Peyer's patch (tissue), 4 donors: ENCODE data around the gene ECT2L.

Experiments
- POLR2A ChIP-seq, 2 donors: fragments of 450-650 bp; IDR thresholded peaks; one replicate each; pipeline ENCODE4 v1.5.1; 2017; ENCODE audit warnings: antibody characterized with exemption in 2 of 2, mild to moderate bottlenecking in 2 of 2, moderate library complexity in 2 of 2
- TF ChIP-seq, protein P1 (sequence below), 6 experiments: fragments of 450-650 bp in 4 of 6; fragments of 200-600 bp in 2 of 6; sonication (generic) in 1 of 6; IDR thresholded peaks; one replicate each; pipeline ENCODE4 v1.5.1; 2017 to 2019; ENCODE audit warnings: antibody characterized with exemption in 6 of 6, mild to moderate bottlenecking in 3 of 6, moderate library complexity in 1 of 6

DNA sequence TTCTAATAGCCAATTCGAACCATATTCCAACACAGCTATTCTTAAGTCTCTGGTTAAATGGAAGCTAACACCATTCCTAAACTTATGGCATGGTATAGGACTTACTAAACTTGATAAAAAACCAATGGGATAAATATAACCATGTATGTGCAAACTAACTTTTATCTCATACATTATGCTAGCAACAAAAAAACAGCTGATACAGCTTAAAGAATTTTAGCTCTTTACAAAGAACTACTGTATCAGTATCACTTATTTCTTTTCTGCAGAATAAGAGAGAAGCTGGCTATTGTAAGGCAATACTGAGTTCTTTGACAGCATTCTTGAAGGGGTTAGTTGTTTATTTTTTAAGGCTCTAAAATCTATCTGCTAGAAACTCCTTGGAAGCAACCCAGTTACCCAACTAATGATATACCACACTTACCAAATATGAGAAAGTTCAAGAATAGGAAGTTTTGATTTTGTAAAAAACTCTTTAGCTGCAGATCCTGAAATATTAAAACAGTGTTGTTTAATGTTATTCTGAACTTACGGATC lies 147.3 kb downstream of the ECT2L start:
- TF ChIP-seq, protein P1, sequence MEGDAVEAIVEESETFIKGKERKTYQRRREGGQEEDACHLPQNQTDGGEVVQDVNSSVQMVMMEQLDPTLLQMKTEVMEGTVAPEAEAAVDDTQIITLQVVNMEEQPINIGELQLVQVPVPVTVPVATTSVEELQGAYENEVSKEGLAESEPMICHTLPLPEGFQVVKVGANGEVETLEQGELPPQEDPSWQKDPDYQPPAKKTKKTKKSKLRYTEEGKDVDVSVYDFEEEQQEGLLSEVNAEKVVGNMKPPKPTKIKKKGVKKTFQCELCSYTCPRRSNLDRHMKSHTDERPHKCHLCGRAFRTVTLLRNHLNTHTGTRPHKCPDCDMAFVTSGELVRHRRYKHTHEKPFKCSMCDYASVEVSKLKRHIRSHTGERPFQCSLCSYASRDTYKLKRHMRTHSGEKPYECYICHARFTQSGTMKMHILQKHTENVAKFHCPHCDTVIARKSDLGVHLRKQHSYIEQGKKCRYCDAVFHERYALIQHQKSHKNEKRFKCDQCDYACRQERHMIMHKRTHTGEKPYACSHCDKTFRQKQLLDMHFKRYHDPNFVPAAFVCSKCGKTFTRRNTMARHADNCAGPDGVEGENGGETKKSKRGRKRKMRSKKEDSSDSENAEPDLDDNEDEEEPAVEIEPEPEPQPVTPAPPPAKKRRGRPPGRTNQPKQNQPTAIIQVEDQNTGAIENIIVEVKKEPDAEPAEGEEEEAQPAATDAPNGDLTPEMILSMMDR (IDR thresholded peaks at IDR 0.05): no peak
- TF ChIP-seq POLR2A (IDR thresholded peaks at IDR 0.05): no peak
